ENCODE measurements around the gene KCND2. TPM values are rescaled to one million over a fixed set of nuclear protein-coding genes. Genes with fewer than 3 reads are reported as not detected.

The KCND2 gene
- total RNA-seq, 2 experiments from 2014 or later, result not detected

- no peaks in the 10 kb centered on the region for H3K9me3 Mint-ChIP-seq (ENCODE audit: insufficient read depth)
- H3K4me1 Mint-ChIP-seq (ENCODE audit: low read depth), result no peaks in the 10 kb centered on the region
- ChIA-PET POLR2A (no interaction called here), CTCF (interaction anchor here (0.7 to 2.4 kb wide), 14 partner anchors 9 to 315 kb away, joined by 3 to 24 read pairs (median 5); no protein-coding TSS in a partner anchor)
- H3K27ac Mint-ChIP-seq, result no peak overlapping the region
- H3K27me3 Mint-ChIP-seq (ENCODE audit: low read depth), result peaks cover 13% of the 10 kb centered on the region
- no peak overlapping the region for H3K4me3 Mint-ChIP-seq
- DNase-seq (no peak), ATAC-seq (no peak)
- H3K36me3 Mint-ChIP-seq (ENCODE audit: low read depth), result no peaks in the 10 kb centered on the region
Measured at GRCh38 chr7:120792861-120793130, 519.8 kb downstream of the KCND2 start.

- Mint-ChIP-seq H3K27ac (no peak overlapping the region), H3K36me3 (ENCODE audit: low read depth) (no peaks in the 10 kb centered on the region), H3K27me3 (ENCODE audit: low read depth) (peaks cover 13% of the 10 kb centered on the region), H3K9me3 (ENCODE audit: insufficient read depth) (no peaks in the 10 kb centered on the region), H3K4me1 (ENCODE audit: low read depth) (no peaks in the 10 kb centered on the region), H3K4me3 (no peak overlapping the region)
- ChIA-PET CTCF (interaction anchor here (1.6 to 2.3 kb wide), 2 partner anchors 10 to 13 kb away, joined by 5 to 18 read pairs; no protein-coding TSS in a partner anchor), POLR2A (no interaction called here)
- ATAC-seq, result no peak
- DNase-seq, result no peak
Measured at GRCh38 chr7:120793213-120793936, 520.4 kb downstream of the KCND2 start.

GRCh38 chr7:120794106-120794729 lies 521.2 kb downstream of the KCND2 start:
- ChIA-PET POLR2A (no interaction called here), CTCF (interaction anchor here (1.3 kb wide), 1 partner anchor 11 kb away, joined by 5 read pairs; no protein-coding TSS in a partner anchor)
- Mint-ChIP-seq H3K4me1 (ENCODE audit: low read depth) (no peaks in the 10 kb centered on the region), H3K36me3 (ENCODE audit: low read depth) (no peaks in the 10 kb centered on the region), H3K27me3 (ENCODE audit: low read depth) (peaks cover 9% of the 10 kb centered on the region), H3K4me3 (no peak overlapping the region), H3K9me3 (ENCODE audit: insufficient read depth) (no peaks in the 10 kb centered on the region), H3K27ac (no peak overlapping the region)
- ATAC-seq (no peak), DNase-seq (no peak)

GRCh38 chr7:120797026-120797645 lies 524.2 kb downstream of the KCND2 start:
- POLR2A ChIA-PET, result no interaction called here
- no peaks in the 10 kb centered on the region for H3K36me3 Mint-ChIP-seq (ENCODE audit: low read depth)

GRCh38 chr7:120799147-120799546 lies 526.2 kb downstream of the KCND2 start:
- Mint-ChIP-seq H3K27ac (no peak overlapping the region), H3K36me3 (ENCODE audit: low read depth) (no peaks in the 10 kb centered on the region), H3K4me1 (ENCODE audit: low read depth) (no peaks in the 10 kb centered on the region), H3K4me3 (no peak overlapping the region), H3K27me3 (ENCODE audit: low read depth) (peaks cover 3% of the 10 kb centered on the region), H3K9me3 (ENCODE audit: insufficient read depth) (no peaks in the 10 kb centered on the region)
- ATAC-seq, result no peak
- no peak for DNase-seq
- ChIA-PET POLR2A (no interaction called here), CTCF (no interaction called here)

More at GRCh38 chr7:120797026-120797645, 524.2 kb downstream of the KCND2 start:
- ATAC-seq (no peak), DNase-seq (no peak)
- no peak overlapping the region for H3K4me3 Mint-ChIP-seq
- H3K4me1 Mint-ChIP-seq (ENCODE audit: low read depth), result no peaks in the 10 kb centered on the region
- no peak overlapping the region for H3K27ac Mint-ChIP-seq
- CTCF ChIA-PET, result interaction anchor here (1.2 kb wide), 1 partner anchor 9 kb away, joined by 10 read pairs; no protein-coding TSS in a partner anchor
- H3K27me3 Mint-ChIP-seq (ENCODE audit: low read depth), result peaks cover 7% of the 10 kb centered on the region
- H3K9me3 Mint-ChIP-seq (ENCODE audit: insufficient read depth), result no peaks in the 10 kb centered on the region
